IMR-90 (cell line): ENCODE results near the gene GRM8. TPM values are rescaled to one million over a fixed set of nuclear protein-coding genes. Genes with fewer than 3 reads are reported as not detected.

Experiments used
- ATAC-seq: fragments of 200-7000 bp; cut with Tn5 transposase; 2 replicates; pipeline ENCODE4 v1.9.1; 2020; ENCODE audit warnings: low read depth, mild to moderate bottlenecking, moderate library complexity
- BruUV-seq: library from RNA; stranded (reverse); fragments of 400-500 nt; replicated peaks from 2 replicates; lab custom pipeline; 2021; lab: Mats Ljungman, UMichigan
- CTCF ChIA-PET: fragments of 300-600 bp; formaldehyde crosslinking; extraction: SDS; loops from one replicate; lab custom pipeline; 2021; ENCODE audit warnings: antibody characterized with exemption; lab: Yijun Ruan, JAX
- POLR2A ChIA-PET: fragments of 300-600 bp; sonication (Branson Sonifier 250); formaldehyde crosslinking; loops from one replicate; lab custom pipeline; 2022; ENCODE audit warnings: antibody characterized with exemption; ENCODE audit not compliant: unreplicated experiment; lab: Charles Lee
- DNase-seq: peaks from one replicate; pipeline ENCODE4 v3.0.0; 2013
- H2AFZ ChIP-seq: replicated peaks from 2 replicates; pipeline ENCODE3; 2013; ENCODE audit warnings: low read length, mild to moderate bottlenecking; ENCODE audit not compliant: poor library complexity
- H2AK5ac ChIP-seq: 2 replicates; pipeline ENCODE4 v1.6.1; 2013; ENCODE audit warnings: low read depth, low read length, inconsistent platforms
- H2AK9ac ChIP-seq: replicated peaks from 2 replicates; pipeline ENCODE3; 2013; ENCODE audit warnings: mild to moderate bottlenecking, low read depth, low read length, moderate library complexity; ENCODE audit not compliant: poor library complexity
- H2BK120ac ChIP-seq: 2 replicates; pipeline ENCODE4 v1.6.1; 2013; ENCODE audit warnings: low read depth, low read length, inconsistent platforms
- H2BK15ac ChIP-seq: 3 replicates; pipeline ENCODE4 v1.6.1; 2013; ENCODE audit warnings: low read depth, low read length, inconsistent platforms
- H2BK20ac ChIP-seq: 2 replicates; pipeline ENCODE4 v1.6.1; 2013; ENCODE audit warnings: low read depth, mild to moderate bottlenecking, inconsistent platforms, low read length, moderate library complexity
- H2BK5ac ChIP-seq: 2 replicates; pipeline ENCODE4 v1.6.1; 2013; ENCODE audit warnings: mild to moderate bottlenecking, low read depth, low read length, inconsistent platforms; ENCODE audit not compliant: poor library complexity, severe bottlenecking
- H3K14ac ChIP-seq: replicated peaks from 2 replicates; pipeline ENCODE4 v1.6.1; 2013; ENCODE audit warnings: low read depth, low read length, inconsistent platforms
- H3K18ac ChIP-seq: 2 replicates; pipeline ENCODE4 v1.6.1; 2013; ENCODE audit warnings: low read depth, low read length, control low read depth
- H3K23ac ChIP-seq: 2 replicates; pipeline ENCODE4 v1.6.1; 2013; ENCODE audit warnings: low read depth, low read length, inconsistent platforms
- H3K27ac ChIP-seq: 2 replicates; pipeline ENCODE4 v1.5.1; 2013; ENCODE audit warnings: mild to moderate bottlenecking, control low read depth, low read length; ENCODE audit not compliant: insufficient read depth
- H3K27me3 ChIP-seq: 2 replicates; pipeline ENCODE4 v1.6.1; 2013; ENCODE audit warnings: low read length; ENCODE audit not compliant: control insufficient read depth, insufficient read depth
- H3K36me3 ChIP-seq: 2 replicates; pipeline ENCODE4 v1.6.1; 2013; ENCODE audit warnings: low read length, mixed read lengths; ENCODE audit not compliant: control insufficient read depth, insufficient read depth
- H3K4ac ChIP-seq: 2 replicates; pipeline ENCODE4 v1.6.1; 2013; ENCODE audit warnings: low read depth, low read length, inconsistent platforms
- H3K4me1 ChIP-seq: 2 replicates; pipeline ENCODE4 v1.6.1; 2013; ENCODE audit warnings: low read length, mixed read lengths; ENCODE audit not compliant: control insufficient read depth, insufficient read depth
- H3K4me2 ChIP-seq: 2 replicates; pipeline ENCODE4 v1.6.1; 2013; ENCODE audit warnings: low read depth, mild to moderate bottlenecking, control low read depth, low read length, moderate library complexity
- H3K4me3 ChIP-seq: 2 replicates; pipeline ENCODE4 v1.5.1; 2013; ENCODE audit warnings: low read depth, mild to moderate bottlenecking, control low read depth, low read length, moderate library complexity; ENCODE audit not compliant: insufficient read depth
- H3K56ac ChIP-seq: 2 replicates; pipeline ENCODE4 v1.6.1; 2013; ENCODE audit warnings: low read length, inconsistent platforms; ENCODE audit not compliant: insufficient read depth; ENCODE audit errors: extremely low read depth
- H3K79me1 ChIP-seq, 2 experiments: 2 replicates each; pipeline ENCODE4 v1.6.1; 2013; ENCODE audit warnings: low read length in 2 of 2, inconsistent platforms in 1 of 2, low read depth in 1 of 2
- H3K9ac ChIP-seq: 2 replicates; pipeline ENCODE4 v1.6.1; 2013; ENCODE audit warnings: low read depth, low read length, control low read depth
- H3K9me1 ChIP-seq: 2 replicates; pipeline ENCODE4 v1.6.1; 2013; ENCODE audit warnings: low read length, inconsistent platforms; ENCODE audit not compliant: insufficient read depth
- H3K9me3 ChIP-seq: 2 replicates; pipeline ENCODE4 v1.6.1; 2013; ENCODE audit warnings: low read length; ENCODE audit not compliant: control insufficient read depth, insufficient read depth
- H4K20me1 ChIP-seq: 2 replicates; pipeline ENCODE4 v1.6.1; 2013; ENCODE audit warnings: low read length, inconsistent platforms; ENCODE audit not compliant: insufficient read depth
- H4K5ac ChIP-seq: 2 replicates; pipeline ENCODE4 v1.6.1; 2013; ENCODE audit warnings: mild to moderate bottlenecking, low read depth, low read length, control low read depth
- H4K8ac ChIP-seq, 2 experiments: 2 replicates each; pipeline ENCODE4 v1.6.1; 2013; ENCODE audit warnings: low read depth in 2 of 2, low read length in 2 of 2, control low read depth in 1 of 2, inconsistent platforms in 1 of 2
- H4K91ac ChIP-seq: 2 replicates; pipeline ENCODE4 v1.6.1; 2013; ENCODE audit warnings: low read depth, low read length, inconsistent platforms; ENCODE audit not compliant: insufficient read depth
- BHLHE40 ChIP-seq: fragments of 150-350 bp; IDR thresholded peaks from 2 replicates; pipeline ENCODE4 v1.6.1; 2016; ENCODE audit warnings: mild to moderate bottlenecking, low read depth, low read length
- CEBPB ChIP-seq: IDR thresholded peaks from 2 replicates; pipeline ENCODE4 v1.6.1; 2012; ENCODE audit warnings: low read depth, low read length, improper control_type of control experiment
- CHD1 ChIP-seq: IDR thresholded peaks from 2 replicates; pipeline ENCODE4 v1.6.1; 2012; ENCODE audit warnings: low read depth, low read length, improper control_type of control experiment
- ELK1 ChIP-seq: fragments of 150-350 bp; IDR thresholded peaks from 2 replicates; pipeline ENCODE4 v1.6.1; 2016; ENCODE audit warnings: low read depth, mild to moderate bottlenecking, low read length, moderate library complexity, borderline replicate concordance
- FOS ChIP-seq: fragments of 150-350 bp; IDR thresholded peaks from 2 replicates; pipeline ENCODE4 v1.6.1; 2016; ENCODE audit warnings: low read depth, low read length
- MAFK ChIP-seq: IDR thresholded peaks from 2 replicates; pipeline ENCODE4 v1.6.1; 2012; ENCODE audit warnings: low read depth, low read length, improper control_type of control experiment
- MAZ ChIP-seq: IDR thresholded peaks from 2 replicates; pipeline ENCODE4 v1.6.1; 2012; ENCODE audit warnings: low read depth, mild to moderate bottlenecking, low read length, improper control_type of control experiment, moderate library complexity, borderline replicate concordance
- MXI1 ChIP-seq: IDR thresholded peaks from 2 replicates; pipeline ENCODE4 v1.6.1; 2012; ENCODE audit warnings: low read depth, mild to moderate bottlenecking, low read length, moderate library complexity, borderline replicate concordance
- NFE2L2 ChIP-seq: fragments of 150-350 bp; IDR thresholded peaks from 2 replicates; pipeline ENCODE4 v1.6.1; 2016; ENCODE audit warnings: low read depth, mild to moderate bottlenecking, low read length
- POLR2A ChIP-seq: IDR thresholded peaks from 2 replicates; pipeline ENCODE4 v1.6.1; 2012; ENCODE audit warnings: mild to moderate bottlenecking, low read depth, low read length
- RAD21 ChIP-seq: IDR thresholded peaks from 2 replicates; pipeline ENCODE4 v1.6.1; 2012; ENCODE audit warnings: low read length, improper control_type of control experiment
- RCOR1 ChIP-seq: IDR thresholded peaks from 2 replicates; pipeline ENCODE4 v1.6.1; 2012; ENCODE audit warnings: mild to moderate bottlenecking, low read length, improper control_type of control experiment; ENCODE audit not compliant: insufficient replicate concordance
- RFX5 ChIP-seq: IDR thresholded peaks from 2 replicates; pipeline ENCODE4 v1.8.0; 2012; ENCODE audit warnings: low read depth, mild to moderate bottlenecking, low read length, moderate library complexity
- SMC3 ChIP-seq: fragments of 150-350 bp; IDR thresholded peaks from 2 replicates; pipeline ENCODE4 v1.6.1; 2016; ENCODE audit warnings: low read depth, mild to moderate bottlenecking, antibody characterized with exemption, low read length, moderate library complexity
- WGBS, 2 experiments: methylation state at CpG; one replicate each; pipeline versions ENCODE4 v1.1.5 to v1.1.7; 2013; ENCODE audit warnings: missing lambda C conversion rate in 2 of 2; ENCODE audit not compliant: insufficient read length in 1 of 2; ENCODE audit errors: extremely low coverage in 2 of 2; 5-methylcytosine and 5-hydroxymethylcytosine counted together
- dilution Hi-C: fragments of 300-500 bp; cut with HindIII; formaldehyde crosslinking; loops from one replicate; pipeline ENCODE4 v1.14.3; 2018; ENCODE audit warnings: low sequenced_read_pairs; ENCODE audit not compliant: unreplicated experiment
- in situ Hi-C: fragments of 300-500 bp; cut with MboI; formaldehyde crosslinking; loops from 3 replicates; pipeline ENCODE4 v1.14.3; 2019; ENCODE audit warnings: low sequenced_read_pairs, inconsistent platforms, mixed read lengths
- intact Hi-C: fragments of 100-400 bp; cut with micrococcal nuclease; formaldehyde crosslinking; loops from 2 replicates; pipeline ENCODE4 v1.10.0; 2022
- polyA plus RNA-seq, 3 experiments: library from polyadenylated mRNA; depleted of rRNA; stranded (reverse); fragments of >200 nt; gene quantifications; 2 replicates each; pipeline ENCODE4 v1.2.3, GENCODE V29; 2012; ENCODE audit warnings: low replicate concordance in 1 of 3
- total RNA-seq: library from RNA; depleted of rRNA; stranded (reverse); fragments of >200 nt; gene quantifications from 2 replicates; pipeline ENCODE4 v1.2.3, GENCODE V29; 2012
- TF ChIP-seq, protein P1 (sequence below): fragments of 150-350 bp; IDR thresholded peaks from 2 replicates; pipeline ENCODE4 v1.6.1; 2017; ENCODE audit warnings: mild to moderate bottlenecking, antibody characterized with exemption, low read length, low read depth
- TF ChIP-seq, protein P2 (sequence below): conservative IDR thresholded peaks from 2 replicates; pipeline ENCODE4 v1.5.1; 2012; ENCODE audit warnings: mild to moderate bottlenecking, low read depth, low read length, improper control_type of control experiment

Gene GRM8
- total and polyA plus RNA-seq, 2 of the 4 experiments (the other 2 are of a cell fraction): not detected

DNA sequence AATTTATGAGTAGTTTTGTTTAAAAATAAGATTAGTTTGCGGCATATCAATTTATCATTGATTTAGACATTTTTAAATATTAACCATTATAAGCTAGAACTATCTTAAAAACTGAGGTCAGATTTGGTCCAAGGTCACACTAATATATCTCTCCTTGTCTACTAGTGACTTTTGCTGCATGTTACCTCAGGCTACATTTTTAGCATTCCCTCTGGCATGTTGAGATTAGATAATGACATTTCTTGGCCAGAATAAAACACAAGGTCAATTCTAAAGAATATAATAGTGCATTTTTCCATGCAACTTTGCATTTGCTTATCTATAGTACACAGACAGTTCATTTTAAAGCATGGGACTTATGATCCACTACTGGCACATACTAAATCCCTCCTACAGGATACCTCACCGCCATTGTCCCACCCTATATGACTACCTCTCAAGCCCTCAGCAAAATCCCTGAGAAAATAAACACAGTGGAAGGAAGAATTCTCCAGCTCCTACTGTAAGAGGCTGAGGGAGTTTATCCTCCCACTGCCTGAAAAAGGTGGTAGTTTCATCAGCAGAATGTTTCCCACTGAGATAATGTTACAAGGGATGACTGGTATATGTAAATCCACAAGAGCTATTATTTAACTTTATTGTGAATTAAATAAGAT is 816.4 kb downstream of the GRM8 start:
- in situ Hi-C loops: no loop called here
- POLR2A ChIA-PET: no interaction called here
- Histone ChIP-seq H3K27ac (no peak overlapping the region), H2AFZ (no peak overlapping the region), H3K56ac (no peak overlapping the region), H3K23ac (no peak overlapping the region), H3K4me3 (no peak overlapping the region), H4K8ac (no peak overlapping the region), H3K9me3 (no peaks in the 10 kb centered on the region; the same call in 1 of the 2 replicates), H3K4me1 (no peaks in the 10 kb centered on the region), H3K9ac (no peak overlapping the region), H2BK120ac (no peak overlapping the region), H2BK5ac (no peak overlapping the region), H3K36me3 (no peaks in the 10 kb centered on the region), H2BK15ac (no peak overlapping the region), H3K18ac (no peak overlapping the region), H2AK9ac (no peak overlapping the region), H3K4me2 (no peak overlapping the region), H4K5ac (no peak overlapping the region), H4K91ac (no peak overlapping the region), H2AK5ac (no peak overlapping the region), H3K4ac (no peak overlapping the region), H3K9me1 (no peaks in the 10 kb centered on the region), H3K79me1 (no peaks in the 10 kb centered on the region), H3K14ac (no peak overlapping the region), H2BK20ac (no peak overlapping the region), H3K27me3 (no peaks in the 10 kb centered on the region), H4K20me1 (no peaks in the 10 kb centered on the region)
- no peak for TF ChIP-seq RFX5
- TF ChIP-seq RAD21: no peak
- no peak for TF ChIP-seq POLR2A
- no peak for TF ChIP-seq MAFK
- TF ChIP-seq NFE2L2: no peak
- TF ChIP-seq, protein P1, sequence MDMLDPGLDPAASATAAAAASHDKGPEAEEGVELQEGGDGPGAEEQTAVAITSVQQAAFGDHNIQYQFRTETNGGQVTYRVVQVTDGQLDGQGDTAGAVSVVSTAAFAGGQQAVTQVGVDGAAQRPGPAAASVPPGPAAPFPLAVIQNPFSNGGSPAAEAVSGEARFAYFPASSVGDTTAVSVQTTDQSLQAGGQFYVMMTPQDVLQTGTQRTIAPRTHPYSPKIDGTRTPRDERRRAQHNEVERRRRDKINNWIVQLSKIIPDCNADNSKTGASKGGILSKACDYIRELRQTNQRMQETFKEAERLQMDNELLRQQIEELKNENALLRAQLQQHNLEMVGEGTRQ: no peak
- TF ChIP-seq CHD1: no peak
- TF ChIP-seq MXI1: no peak
- no peak for TF ChIP-seq CEBPB
- no peak for TF ChIP-seq MAZ
- TF ChIP-seq SMC3: no peak
- no peak for TF ChIP-seq ELK1
- TF ChIP-seq, protein P2, sequence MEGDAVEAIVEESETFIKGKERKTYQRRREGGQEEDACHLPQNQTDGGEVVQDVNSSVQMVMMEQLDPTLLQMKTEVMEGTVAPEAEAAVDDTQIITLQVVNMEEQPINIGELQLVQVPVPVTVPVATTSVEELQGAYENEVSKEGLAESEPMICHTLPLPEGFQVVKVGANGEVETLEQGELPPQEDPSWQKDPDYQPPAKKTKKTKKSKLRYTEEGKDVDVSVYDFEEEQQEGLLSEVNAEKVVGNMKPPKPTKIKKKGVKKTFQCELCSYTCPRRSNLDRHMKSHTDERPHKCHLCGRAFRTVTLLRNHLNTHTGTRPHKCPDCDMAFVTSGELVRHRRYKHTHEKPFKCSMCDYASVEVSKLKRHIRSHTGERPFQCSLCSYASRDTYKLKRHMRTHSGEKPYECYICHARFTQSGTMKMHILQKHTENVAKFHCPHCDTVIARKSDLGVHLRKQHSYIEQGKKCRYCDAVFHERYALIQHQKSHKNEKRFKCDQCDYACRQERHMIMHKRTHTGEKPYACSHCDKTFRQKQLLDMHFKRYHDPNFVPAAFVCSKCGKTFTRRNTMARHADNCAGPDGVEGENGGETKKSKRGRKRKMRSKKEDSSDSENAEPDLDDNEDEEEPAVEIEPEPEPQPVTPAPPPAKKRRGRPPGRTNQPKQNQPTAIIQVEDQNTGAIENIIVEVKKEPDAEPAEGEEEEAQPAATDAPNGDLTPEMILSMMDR: no peak
- TF ChIP-seq BHLHE40: no peak
- no peak for TF ChIP-seq FOS
- TF ChIP-seq RCOR1: no peak
- BruUV-seq: no TSS peak
- CTCF ChIA-PET: no interaction called here
- ATAC-seq (no peak), DNase-seq (no peak)
- no CpG with 5 or more reads among the region's 2 CpGs for WGBS, 2 experiments
- dilution Hi-C loops: no loop called here
- intact Hi-C loops: no loop called here
